Choroid plexus epithelial cell (primary cell): ENCODE data around the gene C6.
"Not testable (repeated sequence)": the region's sequence is repeated elsewhere in the genome, so short reads cannot be mapped to it uniquely, and the experiment has no call there.

ENCODE experiments used
- DNase-seq: peaks from one replicate; pipeline ENCODE4 v3.0.0-alpha.2; 2010; ENCODE audit warnings: low read depth
- H3K4me3 ChIP-seq: 2 replicates; pipeline ENCODE4 v1.5.1; 2011; ENCODE audit warnings: low read depth, mild to moderate bottlenecking, control low read depth, low read length, moderate library complexity
- CTCF ChIP-seq: conservative IDR thresholded peaks from 2 replicates; pipeline ENCODE4 v1.5.1; 2011; ENCODE audit warnings: low read depth, mild to moderate bottlenecking, control low read depth, inconsistent platforms, low read length, moderate library complexity

Gene C6

GRCh38 chr5:41218929-41219657, 5.8 kb upstream of the C6 start:
- TF ChIP-seq CTCF, result no peak
- H3K4me3 ChIP-seq, result no peak overlapping the region
- DNase-seq, result peak; percentile 12

GRCh38 chr5:41214182-41214581, 850 bp upstream of the C6 start:
- H3K4me3 ChIP-seq, result no peak overlapping the region
- DNase-seq, result peak; percentile 59
- no peak for TF ChIP-seq CTCF

GRCh38 chr5:41212935-41213334, 397 bp downstream of the C6 start:
- TF ChIP-seq CTCF, result no peak
- DNase-seq, result no peak

GRCh38 chr5:41211417-41211816, 1.9 kb downstream of the C6 start:
- H3K4me3 ChIP-seq, result no peak overlapping the region
- no peak for DNase-seq
- no peak for TF ChIP-seq CTCF

More at GRCh38 chr5:41212935-41213334, 397 bp downstream of the C6 start:
- H3K4me3 ChIP-seq, result no peak overlapping the region

GRCh38 chr5:41205475-41205874, 7.9 kb downstream of the C6 start:
- not testable (repeated sequence) for DNase-seq, H3K4me3 ChIP-seq

GRCh38 chr5:41203033-41203432, 10.3 kb downstream of the C6 start:
- DNase-seq, result no peak
- H3K4me3 ChIP-seq, result no peak overlapping the region
- no peak for TF ChIP-seq CTCF

GRCh38 chr5:41201082-41201772, 12.1 kb downstream of the C6 start:
- no peak for DNase-seq
- no peak for TF ChIP-seq CTCF
- H3K4me3 ChIP-seq, result no peak overlapping the region
